Smooth muscle cell (in vitro differentiated cells): Measurements from ENCODE around the gene NOX3. TPM values are rescaled to one million over a fixed set of nuclear protein-coding genes. Genes with fewer than 3 reads are reported as not detected.
"Not testable (repeated sequence)": the region's sequence is repeated elsewhere in the genome, so short reads cannot be mapped to it uniquely, and the experiment has no call there.

Experiments used
- DNase-seq: peaks from one replicate; lab custom pipeline; 2025; ENCODE audit not compliant: unreplicated experiment; lab: John Stamatoyannopoulos, UW
- H2AFZ ChIP-seq: fragments of 200-600 bp; sonication (generic); 2 replicates; pipeline ENCODE4 v1.6.0; 2016; ENCODE audit warnings: antibody characterized with exemption, low read depth, mild to moderate bottlenecking
- H3F3A ChIP-seq: fragments of 200-600 bp; sonication (generic); 2 replicates; pipeline ENCODE4 v1.6.0; 2017; ENCODE audit warnings: antibody characterized with exemption, low read depth
- H3K27ac ChIP-seq: fragments of 200-600 bp; sonication (generic); 2 replicates; pipeline ENCODE4 v1.5.1; 2016; ENCODE audit warnings: low read depth, mild to moderate bottlenecking
- H3K27me3 ChIP-seq: fragments of 200-600 bp; sonication (generic); 2 replicates; pipeline ENCODE4 v1.6.1; 2016; ENCODE audit warnings: low read depth, mild to moderate bottlenecking
- H3K36me3 ChIP-seq: fragments of 200-600 bp; sonication (generic); 2 replicates; pipeline ENCODE4 v1.5.1; 2016; ENCODE audit warnings: low read depth
- H3K4me1 ChIP-seq: fragments of 200-600 bp; sonication (generic); 2 replicates; pipeline ENCODE4 v1.5.1; 2016; ENCODE audit warnings: low read depth
- H3K4me2 ChIP-seq: fragments of 200-600 bp; sonication (generic); 2 replicates; pipeline ENCODE4 v1.6.0; 2016; ENCODE audit warnings: mild to moderate bottlenecking
- H3K4me3 ChIP-seq: fragments of 200-600 bp; sonication (generic); 2 replicates; pipeline ENCODE4 v1.5.1; 2016; ENCODE audit warnings: mild to moderate bottlenecking
- H3K79me2 ChIP-seq: fragments of 200-600 bp; sonication (generic); 2 replicates; pipeline ENCODE4 v1.6.0; 2016; ENCODE audit warnings: low read depth, mild to moderate bottlenecking
- H3K9ac ChIP-seq: fragments of 200-600 bp; sonication (generic); 2 replicates; pipeline ENCODE4 v1.6.0; 2016; ENCODE audit warnings: low read depth
- H3K9me3 ChIP-seq: fragments of 200-600 bp; sonication (generic); replicated peaks from 2 replicates; pipeline ENCODE4 v1.5.1; 2016; ENCODE audit warnings: low read depth
- H4K20me1 ChIP-seq: fragments of 200-600 bp; sonication (generic); 2 replicates; pipeline ENCODE4 v1.6.0; 2016; ENCODE audit warnings: low read depth
- CTCF ChIP-seq: fragments of 200-600 bp; sonication (generic); IDR thresholded peaks from 2 replicates; pipeline ENCODE4 v1.5.1; 2017; ENCODE audit warnings: borderline replicate concordance, mild to moderate bottlenecking, antibody characterized with exemption; ENCODE audit not compliant: insufficient read depth, poor library complexity, severe bottlenecking
- WGBS: methylation state at CpG from one replicate; pipeline ENCODE4 v1.1.7; 2016; ENCODE audit warnings: low lambda C conversion rate; 5-methylcytosine and 5-hydroxymethylcytosine counted together
- polyA plus RNA-seq: library from polyadenylated mRNA; unstranded; fragments of >200 nt; fragmentation: Nextera tagmentation; extraction: Ambion mirVana; gene quantifications from 2 replicates; pipeline ENCODE4 v1.2.1, GENCODE V29; 2016
- total RNA-seq: library from RNA; depleted of rRNA; stranded (reverse); fragments of >200 nt; gene quantifications from 2 replicates; pipeline ENCODE4 v1.2.3, GENCODE V29; 2014

The NOX3 gene
- total and polyA plus RNA-seq, 2 experiments from 2014 or later: not detected

- H2AFZ ChIP-seq, H3K4me1 ChIP-seq, H3K9me3 ChIP-seq, H3K4me3 ChIP-seq, H3K4me2 ChIP-seq, H3K27me3 ChIP-seq, H3F3A ChIP-seq, H3K27ac ChIP-seq, H3K79me2 ChIP-seq, H4K20me1 ChIP-seq, DNase-seq, H3K9ac ChIP-seq, H3K36me3 ChIP-seq: not testable (repeated sequence)
- WGBS: 98% methylated on average over 35 of the region's 39 CpGs
Observed at GRCh38 chr6:155362968-155363632, 92.5 kb downstream of the NOX3 start.

- H3K36me3 ChIP-seq: no peaks in the 10 kb centered on the region
- no peak overlapping the region for H3K4me2 ChIP-seq
- DNase-seq: no peak
- no peak overlapping the region for H2AFZ ChIP-seq
- H3K9ac ChIP-seq: no peak overlapping the region
- H4K20me1 ChIP-seq: no peaks in the 10 kb centered on the region
- TF ChIP-seq CTCF: no peak
- H3K79me2 ChIP-seq: no peaks in the 10 kb centered on the region
- H3K27me3 ChIP-seq: no peaks in the 10 kb centered on the region
- H3K4me1 ChIP-seq: no peaks in the 10 kb centered on the region
- no peak overlapping the region for H3K27ac ChIP-seq
- H3F3A ChIP-seq: no peaks in the 10 kb centered on the region
- peaks cover 4% of the 10 kb centered on the region for H3K9me3 ChIP-seq
- H3K4me3 ChIP-seq: no peak overlapping the region
Observed at GRCh38 chr6:155354167-155354566, 101.5 kb downstream of the NOX3 start.

GRCh38 chr6:155352811-155353210 is 102.8 kb downstream of the NOX3 start:
- Histone ChIP-seq H3K4me2 (no peak overlapping the region), H3K27me3 (no peaks in the 10 kb centered on the region), H3K9ac (no peak overlapping the region), H3K27ac (no peak overlapping the region), H4K20me1 (no peaks in the 10 kb centered on the region), H3K79me2 (no peaks in the 10 kb centered on the region), H3K9me3 (peaks cover 4% of the 10 kb centered on the region), H2AFZ (no peak overlapping the region), H3K4me1 (no peaks in the 10 kb centered on the region), H3K36me3 (no peaks in the 10 kb centered on the region), H3F3A (no peaks in the 10 kb centered on the region), H3K4me3 (no peak overlapping the region)
- DNase-seq: no peak
- TF ChIP-seq CTCF: no peak

GRCh38 chr6:155352130-155352420 is 103.6 kb downstream of the NOX3 start:
- Histone ChIP-seq H3K4me3 (no peak overlapping the region), H3K4me2 (no peak overlapping the region), H3K9ac (no peak overlapping the region), H3K27ac (no peak overlapping the region), H2AFZ (no peak overlapping the region), H3F3A (no peaks in the 10 kb centered on the region), H3K27me3 (no peaks in the 10 kb centered on the region), H3K36me3 (no peaks in the 10 kb centered on the region), H3K9me3 (peaks cover 4% of the 10 kb centered on the region), H3K4me1 (no peaks in the 10 kb centered on the region), H4K20me1 (no peaks in the 10 kb centered on the region), H3K79me2 (no peaks in the 10 kb centered on the region)
- TF ChIP-seq CTCF: no peak
- DNase-seq: no peak
- 88% methylated on average over 4 of the region's 4 CpGs for WGBS
